HG03571 (cell line): ENCODE results near the gene RTP3.
"Not testable (repeated sequence)": the region's sequence is repeated elsewhere in the genome, so short reads cannot be mapped to it uniquely, and the experiment has no call there.

ENCODE experiments used
- ATAC-seq: cut with Tn5 transposase; IDR thresholded peaks from one replicate; pipeline ENCODE4 v1.9.1; 2021; ENCODE audit not compliant: unreplicated experiment

RTP3 gene

DNA sequence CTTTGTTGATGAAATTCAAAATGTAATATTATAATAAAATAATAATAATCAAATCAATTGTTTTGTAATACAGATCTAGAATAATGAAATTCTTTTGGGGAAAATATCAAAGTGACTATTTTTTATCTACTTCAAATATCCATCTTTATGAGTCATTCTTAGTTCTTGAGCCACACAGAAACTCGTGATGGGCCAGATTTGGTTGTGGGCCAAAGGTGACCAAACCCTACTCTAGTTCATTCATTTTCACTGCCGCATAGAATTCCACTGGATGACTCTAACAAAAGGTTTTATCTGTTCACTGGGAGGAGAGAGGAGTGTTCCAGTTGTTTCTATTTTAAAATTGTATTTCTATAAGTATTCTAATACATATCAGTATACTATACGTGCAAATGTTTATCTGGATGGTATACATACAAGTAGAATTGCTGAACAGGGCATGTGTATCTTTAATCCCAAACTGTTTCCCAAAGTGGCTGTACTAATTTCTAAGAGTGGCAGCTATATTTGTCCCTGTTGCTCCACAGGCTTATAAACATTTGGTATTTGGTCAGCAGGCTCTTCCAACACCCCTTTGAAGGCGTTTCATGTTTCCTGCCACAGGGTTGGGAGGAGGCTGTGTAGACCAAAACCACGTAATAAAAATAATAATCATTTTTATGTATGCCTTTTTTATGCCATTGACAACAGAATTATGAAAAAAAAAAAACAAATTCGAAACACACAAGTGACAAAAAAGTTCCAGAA, 7.3 kb upstream of the RTP3 start:
- ATAC-seq: no peak

DNA sequence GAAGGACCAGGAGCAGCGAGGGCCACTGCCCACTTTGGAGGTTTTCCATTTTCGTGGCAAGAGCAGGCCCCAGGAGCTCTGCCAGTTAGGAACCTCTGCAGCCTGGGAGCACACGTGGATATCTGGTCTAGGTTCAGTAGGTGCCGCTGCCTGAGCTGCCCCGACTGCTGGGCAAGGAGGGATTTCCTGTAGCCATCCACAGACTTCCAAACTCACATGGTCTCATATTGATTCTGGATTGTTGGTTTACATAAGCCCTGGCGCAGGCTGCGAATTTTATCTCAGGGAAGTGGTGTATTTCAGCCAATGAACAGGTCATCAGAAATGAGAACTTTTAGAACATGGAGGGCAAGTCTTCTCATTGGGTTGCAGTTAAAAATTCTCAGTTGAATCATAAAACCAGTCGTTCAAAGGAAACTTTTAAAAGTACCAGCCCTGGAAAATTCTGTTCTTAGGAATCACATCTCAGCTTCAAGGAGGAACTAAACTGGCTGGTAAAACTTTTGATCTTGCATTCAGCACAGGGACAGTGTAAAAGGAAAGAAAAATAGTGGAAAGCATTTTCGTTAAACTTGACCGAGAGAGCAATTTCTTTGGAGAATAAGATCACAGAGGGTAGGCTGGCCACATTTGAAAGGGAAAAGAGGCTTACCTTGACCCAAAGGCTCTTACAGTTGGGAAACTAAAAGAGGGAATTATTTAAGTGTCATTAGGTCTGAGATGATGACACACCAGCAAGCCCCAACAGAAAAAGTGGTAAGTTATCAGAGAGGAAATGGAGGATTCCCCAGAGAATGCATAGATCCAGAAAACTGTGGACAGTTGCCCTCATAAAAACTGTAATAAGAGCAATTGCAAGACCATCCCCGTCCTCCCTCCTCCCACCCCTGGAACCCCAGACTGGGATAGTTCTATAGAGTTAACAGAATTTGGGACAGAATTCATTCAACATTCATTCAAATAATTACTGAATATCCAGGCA, 6.4 kb upstream of the RTP3 start:
- ATAC-seq: no peak

DNA sequence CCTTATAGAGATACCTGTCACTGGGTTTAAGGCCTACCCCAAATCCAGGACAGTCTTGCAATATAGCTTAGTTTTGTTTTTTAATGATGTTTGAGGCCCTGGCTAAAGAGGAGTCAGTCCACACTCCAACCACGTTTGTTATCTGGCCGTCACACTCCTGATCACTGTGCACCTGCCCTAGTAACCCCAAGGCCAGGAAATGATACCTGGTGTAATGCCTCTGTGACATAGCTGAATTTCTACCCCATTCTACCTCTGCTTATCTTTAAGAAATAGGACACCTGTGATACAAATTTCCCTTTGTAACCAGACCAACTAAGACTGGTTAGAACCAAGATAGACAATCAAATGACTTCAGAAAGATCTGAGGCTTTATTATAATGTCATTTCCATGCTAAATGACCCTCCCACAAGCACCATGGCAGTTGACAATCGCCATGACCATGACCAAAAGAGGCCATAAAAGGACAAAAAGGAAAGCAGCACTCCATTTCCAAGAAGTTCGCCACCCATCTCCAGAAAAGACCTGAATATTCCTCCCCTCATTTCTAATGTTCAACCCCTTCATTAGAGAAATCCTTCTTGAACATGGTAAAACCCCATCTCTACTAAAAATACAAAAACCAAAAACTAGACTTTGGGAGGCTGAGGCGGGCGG, 4.8 kb upstream of the RTP3 start:
- ATAC-seq: no peak

DNA sequence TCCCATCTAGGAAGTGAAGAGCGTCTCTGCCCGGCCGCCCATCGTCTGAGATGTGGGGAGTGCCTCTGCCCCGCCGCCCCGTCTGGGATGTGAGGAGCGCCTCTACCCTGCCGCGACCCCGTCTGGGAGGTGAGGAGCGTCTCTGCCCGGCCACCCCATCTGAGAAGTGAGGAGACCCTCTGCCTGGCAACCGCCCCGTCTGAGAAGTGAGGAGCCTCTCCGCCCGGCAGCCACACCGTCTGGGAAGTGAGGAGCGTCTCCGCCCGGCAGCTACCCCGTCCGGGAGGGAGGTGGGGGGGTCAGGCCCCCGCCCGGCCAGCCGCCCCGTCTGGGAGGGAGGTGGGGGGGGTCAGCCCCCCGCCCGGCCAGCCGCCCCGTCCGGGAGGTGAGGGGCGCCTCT, 3.3 kb upstream of the RTP3 start:
- ATAC-seq: not testable (repeated sequence)

DNA sequence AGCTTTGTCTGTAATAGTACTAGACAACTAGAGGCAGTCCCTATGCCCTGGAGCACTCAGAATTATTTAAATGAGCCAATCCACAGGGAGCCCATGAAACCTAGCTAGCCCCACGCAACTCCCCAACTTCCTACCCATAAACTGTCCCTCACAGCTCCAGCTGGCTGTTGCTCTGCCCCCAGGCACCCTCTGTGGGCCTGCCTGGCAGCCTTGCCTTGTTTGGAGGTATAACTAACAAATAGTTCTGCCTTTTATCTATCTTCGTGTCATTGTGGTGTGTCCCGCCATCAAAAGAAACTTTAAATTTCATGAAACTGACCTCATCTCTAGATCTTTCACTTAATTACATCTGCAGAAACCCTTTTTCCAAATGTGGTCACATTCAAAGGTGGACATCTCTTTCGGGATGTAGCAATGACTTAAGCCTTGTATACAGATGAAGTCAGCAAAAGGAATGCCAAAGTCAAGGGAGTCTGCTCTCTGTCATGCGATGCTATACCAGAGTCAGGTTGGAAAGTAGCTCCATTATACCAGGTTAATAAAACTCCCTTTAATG, 1.8 kb upstream of the RTP3 start:
- ATAC-seq: no peak

DNA sequence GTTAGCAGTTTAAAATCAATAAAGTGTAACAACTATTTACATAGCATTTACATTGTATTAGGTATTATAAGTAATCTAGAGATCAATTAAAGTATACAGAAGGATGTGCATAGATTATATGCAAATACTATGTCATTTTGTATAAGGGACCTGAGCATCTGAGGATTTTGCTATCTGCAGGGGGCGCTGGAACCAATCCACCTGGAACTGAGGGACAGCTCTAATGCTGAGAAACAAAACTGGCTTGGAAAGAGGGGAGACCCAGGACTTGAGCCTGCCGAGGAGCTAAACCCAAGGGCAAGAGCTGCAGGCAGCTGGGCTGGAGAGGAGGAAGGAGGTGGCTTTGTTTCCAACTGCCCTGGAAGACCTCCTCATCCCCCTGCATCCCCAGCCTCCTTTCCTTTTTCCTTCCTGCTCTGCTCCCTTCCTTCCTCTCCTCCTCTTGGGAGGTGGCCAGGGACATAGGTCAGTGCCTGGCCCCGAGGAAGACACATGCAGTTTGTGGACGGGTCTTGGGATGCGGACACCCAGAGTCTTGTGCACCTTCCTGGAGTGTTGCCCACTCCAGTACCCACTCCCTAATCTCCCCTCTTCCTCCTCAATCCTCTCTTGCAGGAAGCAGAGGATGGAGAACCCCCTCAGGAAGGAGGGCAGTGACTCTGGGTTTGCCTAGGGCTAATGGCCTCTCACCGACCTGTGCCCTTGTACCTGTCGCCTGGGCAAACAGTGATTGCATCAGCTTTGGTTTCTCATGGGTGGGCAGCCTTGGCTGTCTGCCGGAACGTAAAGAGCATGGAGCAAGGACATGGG, 825 bp upstream of the RTP3 start:
- no peak for ATAC-seq

DNA sequence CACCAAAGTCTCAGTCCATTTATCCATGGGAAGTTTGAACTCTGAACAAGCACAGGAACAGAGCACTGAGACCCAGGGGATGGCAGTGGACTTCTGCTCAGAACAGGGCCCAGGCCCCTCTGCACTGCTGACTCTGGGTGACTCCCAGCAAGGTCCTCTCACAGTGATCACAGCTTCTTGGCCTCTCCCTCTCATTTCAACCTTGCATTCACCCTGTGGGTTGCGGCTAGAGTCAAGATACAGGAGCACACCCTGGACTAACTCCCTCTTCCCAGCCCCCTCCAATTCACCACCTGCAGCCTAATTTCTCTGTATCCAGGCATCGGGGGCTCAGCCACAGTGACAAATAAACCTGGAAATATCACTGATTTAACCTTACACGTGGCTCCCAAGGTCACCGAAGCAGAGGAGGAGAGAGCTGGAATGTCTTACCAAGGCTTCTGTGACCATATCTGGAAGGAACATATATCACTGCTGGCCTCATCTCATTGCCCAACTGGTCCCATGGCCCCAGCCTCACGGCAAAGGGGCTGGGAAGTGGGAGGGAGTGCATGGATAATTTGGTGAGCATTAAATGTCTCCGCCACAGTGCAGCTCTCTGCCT, 1.2 kb downstream of the RTP3 start:
- ATAC-seq: no peak

DNA sequence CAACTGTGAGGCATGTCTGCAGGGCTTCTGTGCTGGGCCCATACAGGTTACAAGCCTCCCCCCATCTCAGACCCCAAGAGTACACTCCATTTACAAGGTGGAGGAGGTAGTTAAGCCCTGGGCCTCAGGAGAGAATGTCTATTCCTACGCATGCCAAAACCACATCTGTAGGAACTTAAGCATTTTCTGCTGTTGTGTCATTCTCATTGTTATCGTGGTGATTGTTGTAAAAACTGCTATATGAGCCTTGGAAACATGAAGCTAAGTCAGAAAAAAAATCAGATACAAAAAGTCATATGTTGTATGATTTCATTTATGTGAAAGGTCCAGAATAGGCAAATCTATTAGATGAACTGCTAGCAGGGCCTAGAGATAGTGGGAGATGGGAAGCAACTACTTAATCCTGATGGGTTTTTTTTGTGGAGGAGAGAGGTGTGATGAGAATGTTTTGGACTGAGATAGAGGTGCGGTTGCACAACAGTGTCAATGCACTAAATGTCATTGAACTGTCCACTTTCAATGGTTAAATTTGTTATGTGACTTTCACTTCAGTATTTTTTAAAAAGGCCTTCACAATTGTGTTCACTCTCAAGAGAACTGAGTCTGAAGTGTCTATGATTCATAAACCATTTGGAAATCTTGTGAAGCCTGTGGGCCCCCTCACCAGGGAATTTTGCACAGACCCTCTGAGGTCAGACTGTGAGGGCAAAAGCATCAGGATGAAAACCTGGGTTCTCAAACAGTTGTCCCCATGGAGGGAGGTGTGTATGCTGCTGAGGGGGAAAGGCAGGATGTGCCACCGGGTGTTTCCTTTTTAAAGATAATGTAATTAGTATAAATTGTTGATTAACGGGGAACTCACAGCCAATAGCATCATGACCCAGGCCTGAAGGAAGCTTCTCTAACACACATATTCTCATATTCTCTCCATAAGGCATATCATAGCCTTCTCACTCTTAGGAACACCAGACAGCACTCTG, 3.2 kb downstream of the RTP3 start:
- no peak for ATAC-seq

DNA sequence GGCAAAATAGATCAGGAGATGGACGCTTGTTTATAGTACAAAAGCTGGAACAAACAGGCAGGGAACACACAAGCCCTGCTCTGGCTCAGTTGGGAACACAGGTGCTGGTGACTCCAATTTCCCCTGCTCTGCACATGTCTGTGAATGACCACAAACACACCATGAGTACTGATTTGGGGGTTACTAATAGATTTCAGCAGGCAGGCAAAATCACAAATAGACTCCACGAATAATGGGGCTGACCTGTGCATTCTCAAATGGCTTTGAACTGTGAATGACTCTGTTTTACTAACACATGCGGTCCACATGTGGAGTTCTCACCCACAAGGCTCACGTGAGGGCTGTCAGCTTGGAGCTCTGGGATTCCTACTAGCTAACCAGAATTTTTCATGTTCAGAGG, 3.9 kb downstream of the RTP3 start:
- no peak for ATAC-seq

DNA sequence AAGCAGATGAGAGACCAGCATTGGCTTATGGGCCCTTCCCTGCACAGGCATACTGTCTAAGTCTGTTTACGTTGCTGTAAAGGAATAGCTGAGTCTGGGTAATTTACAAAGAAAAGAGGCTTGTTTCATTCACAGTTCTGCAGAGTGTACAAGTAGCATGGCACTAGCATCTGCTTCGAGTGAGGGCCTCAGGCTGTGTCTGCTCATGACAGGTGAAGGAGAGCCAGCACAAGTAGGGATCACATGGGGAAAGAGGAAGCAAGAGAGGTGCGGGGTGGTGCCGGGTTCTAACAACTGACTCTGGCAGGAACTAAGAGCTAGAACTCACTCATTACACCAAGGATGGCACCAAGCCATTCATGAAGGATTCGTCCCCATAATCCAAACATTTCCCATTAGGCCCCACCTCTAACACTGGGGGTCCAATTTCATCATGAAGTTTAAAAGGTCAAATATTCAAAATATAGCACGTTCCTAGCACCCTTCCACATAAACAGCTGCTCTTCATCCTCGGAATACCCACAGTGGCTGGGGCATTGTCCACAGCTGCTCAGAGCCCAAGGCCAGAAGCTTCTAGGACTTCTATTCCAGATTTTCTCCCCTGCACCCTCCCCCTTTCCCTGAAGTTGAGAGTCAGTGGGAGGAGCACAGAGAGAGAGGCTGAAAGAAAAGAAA, 5.6 kb downstream of the RTP3 start:
- no peak for ATAC-seq

DNA sequence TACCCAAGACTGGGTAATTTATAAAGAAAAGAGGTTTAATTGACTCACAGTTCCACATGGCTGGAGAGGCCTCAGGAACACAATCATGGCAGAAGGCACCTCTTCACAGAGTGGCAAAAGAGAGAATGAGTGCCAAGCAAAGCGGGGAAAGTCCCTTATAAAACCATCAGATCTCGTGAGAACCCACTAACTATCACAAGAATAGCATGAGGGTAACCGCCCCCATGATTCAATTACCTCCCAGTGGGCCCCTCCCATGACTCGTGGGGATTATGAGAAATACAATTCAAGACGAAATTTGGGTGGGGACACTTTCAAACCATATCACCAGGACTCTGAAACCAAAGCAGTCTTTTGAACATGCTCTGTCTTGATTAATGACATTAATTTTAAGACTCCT, 7.0 kb downstream of the RTP3 start:
- ATAC-seq: no peak

DNA sequence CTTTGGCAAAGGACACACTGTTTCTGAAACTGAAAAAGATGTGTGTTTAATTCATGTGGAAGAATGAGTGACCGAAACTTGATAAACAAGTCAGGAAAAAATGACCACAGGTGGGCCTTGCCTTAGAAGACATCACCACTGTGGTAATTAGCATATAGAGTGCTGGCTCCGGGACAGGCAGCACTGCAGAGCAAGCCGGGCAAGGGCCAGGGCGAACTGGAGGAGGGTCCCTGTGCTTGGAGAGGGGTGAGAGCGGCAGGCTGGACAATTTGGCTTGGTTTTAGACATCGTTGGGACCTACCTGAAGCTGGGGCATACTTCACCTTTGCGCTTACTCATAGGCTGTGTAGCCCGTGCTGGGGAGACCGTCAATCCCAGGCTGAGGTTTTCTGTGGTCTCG, 8.2 kb downstream of the RTP3 start:
- ATAC-seq: no peak

DNA sequence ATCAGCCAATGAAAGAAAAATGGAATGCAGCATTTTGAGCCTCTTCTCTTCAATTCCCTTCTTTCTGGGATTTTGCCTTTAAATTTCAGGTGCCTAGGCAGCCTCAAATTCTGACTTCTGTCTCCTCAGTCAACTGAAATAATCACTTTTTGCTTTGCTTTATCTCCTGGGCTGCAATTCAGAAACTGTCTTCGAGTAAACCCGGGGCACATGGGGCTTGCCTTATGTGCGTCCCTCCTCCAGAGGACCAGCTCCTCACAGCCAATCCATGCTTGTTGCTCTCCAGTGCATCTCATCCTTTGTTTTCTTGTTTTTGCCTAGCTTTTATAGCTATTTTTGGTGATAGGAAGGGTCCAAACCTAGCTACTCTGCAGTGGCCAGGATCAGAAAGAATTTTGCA, 8.8 kb downstream of the RTP3 start:
- no peak for ATAC-seq

DNA sequence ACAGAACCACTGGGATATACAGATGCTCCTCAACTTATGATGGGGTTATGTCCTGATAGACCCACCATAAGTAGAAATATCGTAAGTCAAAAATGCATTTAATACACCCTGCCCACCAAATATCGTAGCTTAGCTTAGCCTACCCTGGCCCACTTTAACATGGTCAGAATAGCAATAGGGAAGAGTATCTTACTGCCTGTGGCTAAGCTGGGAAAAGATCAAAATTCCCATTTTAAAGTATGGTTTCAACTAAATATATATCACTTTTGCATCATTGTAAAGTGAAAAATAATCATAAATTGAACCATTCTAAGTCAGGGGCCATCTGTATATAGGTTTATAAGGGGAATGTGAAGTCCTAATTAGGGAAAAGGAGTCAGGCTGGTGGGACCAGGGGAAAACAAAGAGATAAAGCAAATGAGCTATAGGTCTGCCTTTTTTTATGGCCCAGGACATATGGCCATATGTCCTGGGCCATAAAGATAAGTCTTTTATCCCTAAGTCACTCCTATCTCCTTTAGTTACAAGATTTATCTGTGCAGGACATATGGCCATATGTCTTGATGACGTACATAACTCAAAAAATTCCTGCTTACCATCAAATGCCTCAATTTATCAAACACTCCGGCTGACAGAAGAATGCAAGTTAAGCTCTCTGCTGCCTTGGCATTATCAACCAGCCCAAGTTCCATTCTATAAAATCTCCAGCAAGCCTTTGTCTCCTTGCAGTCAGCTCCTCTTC, 11.2 kb downstream of the RTP3 start:
- ATAC-seq: no peak

DNA sequence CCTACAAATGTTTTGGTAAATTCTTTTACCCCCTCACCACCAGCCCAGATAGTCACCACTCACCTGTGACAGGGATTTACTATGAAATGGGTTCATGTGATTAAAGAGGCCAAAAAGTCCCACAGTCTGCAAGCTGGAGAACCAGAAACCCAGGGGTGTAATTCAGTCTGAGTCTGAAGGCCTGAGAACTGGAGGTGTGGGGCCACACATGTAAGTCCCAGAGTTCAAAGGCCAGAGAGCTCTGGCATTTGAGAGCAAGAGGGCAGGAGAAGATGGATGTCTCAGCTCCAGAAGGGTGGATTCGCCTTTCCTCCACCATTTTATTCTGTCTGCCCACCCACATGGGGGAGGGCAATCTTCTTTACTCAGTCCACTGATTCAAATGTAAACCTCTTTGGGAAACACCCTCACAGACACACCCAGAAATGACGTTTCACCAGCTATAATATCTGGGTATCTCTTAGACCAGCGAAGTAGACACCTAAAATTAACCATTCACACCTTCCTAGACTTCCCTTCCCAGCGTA, 11.9 kb downstream of the RTP3 start:
- ATAC-seq: no peak

DNA sequence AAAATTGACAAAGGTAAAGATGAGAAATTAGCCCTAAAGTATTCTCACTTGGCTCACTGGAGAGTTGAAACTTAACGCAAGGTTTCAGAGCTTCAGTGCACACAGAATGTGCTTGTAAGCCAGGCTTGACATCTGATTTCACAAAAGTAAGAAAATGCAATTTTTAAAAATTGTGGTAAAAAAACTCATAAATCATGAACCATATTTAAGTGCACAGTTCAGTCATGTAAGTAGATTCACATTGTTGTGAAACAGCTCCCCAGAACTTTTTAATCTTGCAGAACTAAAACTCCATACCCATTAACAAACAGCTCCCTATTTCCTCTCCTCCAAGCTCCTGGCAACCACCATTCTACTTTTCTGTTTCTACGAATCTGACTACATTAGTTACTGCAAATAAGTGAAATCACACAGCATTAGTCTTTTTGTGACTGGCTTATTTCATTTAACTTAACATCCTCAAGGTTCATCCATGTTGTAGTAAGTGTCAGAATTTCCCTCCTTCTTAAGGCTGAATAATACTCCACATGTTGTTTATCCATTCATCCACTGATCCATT, 14.5 kb downstream of the RTP3 start:
- ATAC-seq: no peak

DNA sequence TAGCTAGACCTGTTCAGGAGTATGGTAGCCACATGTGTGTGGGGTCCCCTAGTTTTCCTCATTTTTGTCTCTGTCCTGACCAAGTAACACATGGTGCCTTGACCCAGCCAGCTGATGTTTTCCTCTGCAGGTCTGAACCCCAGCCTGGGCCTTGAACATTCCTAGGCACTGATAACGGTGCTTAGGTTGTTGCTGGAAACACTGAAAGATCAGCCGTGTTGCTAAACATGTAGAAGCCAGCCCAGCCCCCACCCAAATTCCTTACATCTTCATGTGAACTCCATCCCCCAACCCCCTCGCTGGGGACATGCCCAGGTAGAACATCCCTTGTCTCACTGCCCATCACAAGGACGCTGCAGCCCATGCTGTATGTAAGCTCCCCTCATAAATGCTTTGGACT, 18.7 kb downstream of the RTP3 start:
- ATAC-seq: no peak
